HFF-Myc (cell line): ENCODE data around the gene RAB7A.
"Not testable (repeated sequence)": the region's sequence is repeated elsewhere in the genome, so short reads cannot be mapped to it uniquely, and the experiment has no call there.

Experiments used
- DNase-seq: peaks from one replicate; pipeline ENCODE4 v3.0.0-alpha.2; 2011; ENCODE audit warnings: low read depth; ENCODE audit errors: extremely low read depth
- H3K4me3 ChIP-seq: replicated peaks from 2 replicates; pipeline ENCODE4 v1.5.1; 2011; ENCODE audit warnings: low read depth, mild to moderate bottlenecking, control low read depth, low read length
- CTCF ChIP-seq: IDR thresholded peaks from 2 replicates; pipeline ENCODE4 v1.5.1; 2012; ENCODE audit warnings: mild to moderate bottlenecking, low read depth, low read length, control low read depth; ENCODE audit errors: missing control alignments

RAB7A gene

DNA sequence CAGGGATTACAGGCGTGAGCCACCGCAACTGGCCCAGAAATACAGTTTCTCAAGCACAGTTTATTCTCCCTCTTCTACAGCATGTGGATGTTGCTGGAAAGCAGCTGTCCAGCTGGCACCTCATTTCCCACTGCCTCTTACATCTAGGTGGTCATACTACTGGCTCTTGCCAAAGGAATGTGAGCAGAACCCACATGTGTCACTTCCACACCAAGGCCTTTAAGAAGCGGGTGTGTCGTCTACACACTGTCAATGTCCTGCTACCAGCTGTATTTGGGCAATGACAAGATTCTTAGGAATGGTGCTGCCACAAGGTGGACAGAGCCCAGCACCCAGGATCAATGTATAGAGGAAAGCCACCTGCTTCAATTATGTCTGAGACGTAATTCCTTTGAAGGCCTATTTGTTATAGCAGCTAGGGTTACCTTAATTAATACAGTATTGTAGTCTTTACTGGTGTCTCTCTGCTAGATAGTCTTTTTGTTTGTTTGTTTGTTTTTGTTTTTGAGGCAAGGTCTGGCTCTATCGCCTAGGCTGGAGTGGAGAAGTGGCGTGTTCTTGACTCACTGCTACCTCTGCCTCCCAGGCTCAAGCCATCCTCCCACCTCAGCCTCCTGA, 15.1 kb upstream of the RAB7A start:
- H3K4me3 ChIP-seq, result no peak overlapping the region
- DNase-seq, result no peak
- no peak for TF ChIP-seq CTCF

DNA sequence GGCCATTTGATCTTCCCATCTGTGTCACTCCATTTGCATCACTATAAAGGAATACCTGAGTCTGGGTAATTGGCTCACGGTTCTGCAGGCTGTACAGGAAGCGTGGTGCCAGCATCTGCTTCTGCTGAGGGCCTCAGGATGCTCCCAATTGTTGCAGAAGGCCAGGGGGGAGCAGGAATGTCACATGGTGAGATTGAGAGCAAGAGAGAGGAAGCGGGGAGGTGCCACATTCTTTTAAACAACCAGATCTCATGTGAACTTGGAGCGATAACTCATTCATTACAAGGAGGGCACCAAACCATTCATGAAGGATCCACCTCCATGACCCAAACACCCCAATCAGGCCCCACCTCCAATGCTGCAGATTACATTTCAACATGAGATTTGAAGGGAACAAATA, 13.1 kb upstream of the RAB7A start:
- no peak for DNase-seq
- H3K4me3 ChIP-seq, result no peak overlapping the region
- no peak for TF ChIP-seq CTCF

DNA sequence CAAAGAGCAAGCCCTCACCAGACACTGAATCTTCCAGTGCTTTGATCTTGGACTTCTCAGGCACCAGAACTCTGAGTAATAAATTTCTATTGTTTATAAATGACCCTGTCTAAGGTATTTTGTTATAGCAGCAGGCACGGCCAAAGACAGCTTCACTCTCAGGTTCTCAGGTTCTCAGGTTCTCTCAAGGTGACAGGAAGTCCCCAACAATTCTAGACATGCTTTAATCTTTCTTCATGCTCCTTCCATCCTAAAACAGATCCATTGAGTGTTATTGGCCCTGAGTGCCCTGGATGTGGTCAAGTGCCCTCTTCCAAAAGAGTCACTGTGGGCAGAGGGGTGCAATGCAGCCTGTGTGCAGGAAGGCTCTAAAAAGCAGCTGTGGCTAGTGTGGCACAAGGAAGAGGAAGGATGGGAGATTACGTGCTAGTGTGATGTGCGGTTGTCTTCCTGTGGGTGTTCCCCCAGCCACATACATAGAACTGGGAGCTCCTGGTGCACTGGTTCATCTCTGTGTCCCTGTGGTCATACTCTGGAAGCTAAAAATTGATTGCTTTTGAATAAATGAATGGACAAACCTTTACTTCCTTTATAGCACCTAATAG, 11.0 kb upstream of the RAB7A start:
- no peak for DNase-seq
- TF ChIP-seq CTCF, result no peak
- H3K4me3 ChIP-seq, result no peak overlapping the region

GRCh38 chr3:128718892-128719291, 7.1 kb upstream of the RAB7A start:
- not testable (repeated sequence) for DNase-seq, H3K4me3 ChIP-seq

- no peak overlapping the region for H3K4me3 ChIP-seq
- TF ChIP-seq CTCF, result no peak
- DNase-seq, result no peak
Measured at GRCh38 chr3:128720891-128721290, 5.1 kb upstream of the RAB7A start.

GRCh38 chr3:128723477-128723876, 2.5 kb upstream of the RAB7A start:
- TF ChIP-seq CTCF, result no peak
- H3K4me3 ChIP-seq, result no peak overlapping the region
- DNase-seq, result no peak

DNA sequence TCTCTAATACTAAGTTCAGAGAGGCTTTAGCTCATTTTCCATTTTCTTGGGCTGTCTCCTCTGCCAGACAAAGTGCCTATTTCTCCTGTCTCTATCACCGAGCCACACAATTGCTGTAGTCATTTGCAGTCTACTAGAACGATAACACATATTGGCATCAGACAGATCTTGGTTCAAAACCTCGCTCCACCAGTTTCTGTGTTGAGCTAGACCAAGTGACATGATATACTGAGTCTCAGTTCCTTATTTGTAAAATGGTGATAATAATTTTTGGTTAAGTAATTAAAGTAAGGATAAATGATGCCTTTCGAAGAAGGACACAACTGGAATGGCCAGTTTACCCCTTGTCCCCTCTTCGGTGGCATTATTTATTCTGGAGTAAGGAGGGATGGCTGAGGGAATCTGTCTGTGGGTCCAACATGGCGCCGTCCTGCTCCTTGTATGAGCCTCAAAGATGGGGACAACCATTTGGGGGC, 398 bp upstream of the RAB7A start:
- H3K4me3 ChIP-seq, result peak overlapping the region; percentile 89
- DNase-seq, result no peak

More for the DNA sequence above, 398 bp upstream of the RAB7A start:
- TF ChIP-seq CTCF, result no peak
